HL-60 (cell line): ENCODE data around the gene ZNF443.
"Not testable (repeated sequence)": the region's sequence is repeated elsewhere in the genome, so short reads cannot be mapped to it uniquely, and the experiment has no call there.

Source experiments
- DNase-seq, 2 experiments: peaks; one replicate each; pipeline ENCODE4 v3.0.0-alpha.2; 2010 to 2020; ENCODE audit warnings: low read depth in 1 of 2, low spot score in 1 of 2
- H3K27ac ChIP-seq: fragments of 250-450 bp; sonication (Bioruptor Pico); replicated peaks from 2 replicates; pipeline ENCODE4 v1.5.1; 2020; ENCODE audit warnings: mild to moderate bottlenecking, moderate library complexity
- H3K27me3 ChIP-seq: fragments of 250-450 bp; sonication (Bioruptor Pico); 2 replicates; pipeline ENCODE4 v1.5.1; 2021; ENCODE audit warnings: mild to moderate bottlenecking, moderate library complexity; ENCODE audit not compliant: insufficient read depth, poor library complexity, severe bottlenecking
- H3K4me3 ChIP-seq: replicated peaks from 2 replicates; pipeline ENCODE4 v1.5.1; 2011; ENCODE audit warnings: mild to moderate bottlenecking, control low read depth, low read length; ENCODE audit not compliant: insufficient read depth
- CTCF ChIP-seq: IDR thresholded peaks from one replicate; pipeline ENCODE4 v1.5.1; 2011; ENCODE audit warnings: low read length, control low read depth, inconsistent platforms; ENCODE audit not compliant: insufficient read depth
- GABPA ChIP-seq: IDR thresholded peaks from 2 replicates; pipeline ENCODE4 v1.6.1; 2012; ENCODE audit warnings: low read depth
- POLR2AphosphoS5 ChIP-seq: IDR thresholded peaks from 2 replicates; pipeline ENCODE4 v1.6.1; 2012; ENCODE audit warnings: low read depth
- REST ChIP-seq: IDR thresholded peaks from 2 replicates; pipeline ENCODE4 v1.6.1; 2012; ENCODE audit warnings: low read depth; ENCODE audit not compliant: insufficient replicate concordance
- SPI1 ChIP-seq: IDR thresholded peaks from 2 replicates; pipeline ENCODE4 v1.6.1; 2012; ENCODE audit warnings: low read depth, mild to moderate bottlenecking, borderline replicate concordance

ZNF443 gene

GRCh38 chr19:12453495-12453894 lies 12.7 kb upstream of the ZNF443 start:
- TF ChIP-seq CTCF: no peak
- no peak for TF ChIP-seq GABPA
- no peak for TF ChIP-seq POLR2AphosphoS5
- no peak for TF ChIP-seq REST
- no peak for TF ChIP-seq SPI1
- Histone ChIP-seq H3K27ac (no peak overlapping the region), H3K4me3 (no peak overlapping the region), H3K27me3 (no peaks in the 10 kb centered on the region)
- no peak for DNase-seq

- no peak for DNase-seq
- Histone ChIP-seq H3K27me3 (no peaks in the 10 kb centered on the region), H3K27ac (no peak overlapping the region), H3K4me3 (no peak overlapping the region)
- TF ChIP-seq POLR2AphosphoS5: no peak
- TF ChIP-seq CTCF: no peak
- TF ChIP-seq SPI1: no peak
- no peak for TF ChIP-seq REST
- no peak for TF ChIP-seq GABPA
These were observed 10.0 kb upstream of the ZNF443 start for GRCh38 chr19:12450844-12451243.

GRCh38 chr19:12448808-12449207 lies 8.0 kb upstream of the ZNF443 start:
- no peaks in the 10 kb centered on the region for H3K27me3 ChIP-seq
- no peak for DNase-seq
- H3K4me3 ChIP-seq: no peak overlapping the region
- H3K27ac ChIP-seq: no peak overlapping the region
- TF ChIP-seq CTCF (no peak), SPI1 (no peak), GABPA (no peak), REST (no peak), POLR2AphosphoS5 (no peak)

GRCh38 chr19:12439686-12440540 lies 908 bp downstream of the ZNF443 start:
- Histone ChIP-seq H3K27ac (peak overlapping the region; percentile 78), H3K4me3 (peak overlapping the region; percentile 78)
- not testable (repeated sequence) for H3K27me3 ChIP-seq
- DNase-seq: peak in 1 of 2 experiments; percentile 35

- not testable (repeated sequence) for DNase-seq, H3K27me3 ChIP-seq, H3K4me3 ChIP-seq, H3K27ac ChIP-seq
These were observed 10.0 kb downstream of the ZNF443 start for GRCh38 chr19:12430726-12431299.
